Measurements from ENCODE around the gene DISC1.
A peak's percentile ranks its signal among the peaks of the same experiment; 100 is the strongest.
"Not testable (repeated sequence)": the region's sequence is repeated elsewhere in the genome, so short reads cannot be mapped to it uniquely, and the experiment has no call there.

The DISC1 gene

DNA sequence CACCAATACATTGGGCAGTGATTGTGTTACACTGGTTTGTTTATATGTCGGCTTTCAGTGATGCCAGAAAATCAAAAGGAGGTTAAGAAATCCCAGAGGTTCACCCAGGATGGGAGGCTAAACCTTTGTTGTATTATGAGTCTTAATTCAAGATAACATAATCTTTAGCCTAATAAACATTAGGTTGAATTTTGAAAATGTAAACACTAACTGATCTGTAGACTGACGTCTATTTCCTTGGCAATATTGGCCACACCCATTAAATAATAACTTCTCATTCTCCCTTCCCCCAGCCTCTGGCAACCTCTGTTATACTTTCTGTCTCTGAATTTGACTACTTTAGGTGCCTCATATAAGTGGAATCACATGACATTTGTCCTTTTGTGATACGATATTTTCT is 238.7 kb downstream of the DISC1 start:
- DNase-seq: no peak

DNA sequence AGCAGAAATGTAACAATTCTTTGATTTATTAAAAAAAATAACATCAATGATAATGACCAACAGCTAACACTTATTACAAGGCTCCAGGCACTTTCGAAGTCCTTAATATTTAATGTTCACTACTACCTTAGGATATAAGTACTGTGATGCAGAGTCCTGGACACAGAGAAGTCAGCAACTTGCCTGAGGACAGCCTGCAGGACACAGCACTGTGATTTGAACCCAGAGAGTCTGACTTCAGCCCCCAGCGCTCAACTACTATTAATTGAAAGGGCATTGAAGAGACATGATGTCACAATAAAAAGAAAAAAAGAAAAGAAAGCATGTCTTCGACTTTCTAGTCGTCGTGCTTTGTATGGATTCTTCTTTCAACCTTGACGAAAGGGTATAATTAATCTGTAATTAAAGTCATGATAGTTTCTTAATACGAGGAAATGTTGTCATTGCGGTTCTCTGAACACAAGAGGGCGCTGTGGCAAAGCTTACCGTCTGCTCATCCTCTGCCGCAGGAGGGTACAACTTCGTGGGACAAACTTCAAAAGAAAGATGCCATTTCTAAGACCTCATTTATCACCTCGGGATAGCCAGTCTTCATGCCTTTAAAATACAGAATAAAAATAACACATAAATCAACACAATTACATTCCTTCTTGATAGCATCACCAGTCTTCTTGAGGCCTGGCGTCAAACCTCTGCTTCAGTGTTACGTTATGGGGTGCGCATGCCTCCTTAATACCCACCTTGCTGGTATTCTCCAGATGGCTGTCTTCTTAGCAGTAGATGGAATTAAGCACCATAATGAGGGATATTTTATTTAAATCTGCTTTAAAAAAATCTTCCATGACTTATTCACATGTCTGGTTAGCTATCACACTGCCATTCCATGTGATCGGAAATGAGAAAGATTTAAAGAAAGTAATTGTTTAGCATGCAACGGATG is 240.1 kb downstream of the DISC1 start:
- peak; percentile 59 to 61 for DNase-seq

DNA sequence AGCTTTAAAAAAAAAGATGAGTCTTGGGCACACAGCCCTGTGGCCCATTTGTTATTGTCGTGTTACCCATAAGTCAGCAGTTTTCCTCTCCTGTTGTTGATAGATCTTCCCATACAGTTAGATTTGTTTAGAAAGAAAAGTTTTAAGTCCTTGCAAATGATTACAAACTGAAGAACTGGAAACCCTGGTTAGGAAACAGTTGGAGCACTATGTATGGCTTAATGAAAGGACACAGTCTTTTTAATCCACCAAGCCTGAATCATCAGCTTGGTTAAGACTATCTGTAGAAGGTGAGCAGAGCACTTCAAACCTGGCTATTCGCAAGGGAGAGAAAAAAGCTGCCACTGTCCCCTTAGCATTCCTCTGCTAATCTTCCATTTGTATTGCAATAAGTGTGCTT is 241.0 kb downstream of the DISC1 start:
- no peak for DNase-seq

DNA sequence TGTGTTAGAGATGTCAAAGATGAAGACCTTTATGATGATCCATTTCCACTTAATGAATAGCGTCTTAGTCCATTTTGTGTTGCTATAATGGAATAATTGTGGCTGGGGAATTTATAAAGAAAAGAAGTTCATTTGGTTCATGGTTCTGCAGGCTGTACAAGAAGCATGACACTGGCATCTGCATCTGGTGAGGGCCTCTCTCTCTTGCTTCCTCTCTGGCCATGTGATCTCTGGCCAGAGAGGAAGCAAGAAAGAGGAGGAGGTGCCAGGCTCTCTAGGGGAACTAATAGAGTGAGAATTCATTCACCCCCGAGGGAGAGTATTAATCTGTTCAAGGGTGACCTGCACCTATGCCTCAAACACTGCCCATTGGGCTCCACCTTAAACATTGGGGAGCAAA is 242.8 kb downstream of the DISC1 start:
- no peak for DNase-seq

DNA sequence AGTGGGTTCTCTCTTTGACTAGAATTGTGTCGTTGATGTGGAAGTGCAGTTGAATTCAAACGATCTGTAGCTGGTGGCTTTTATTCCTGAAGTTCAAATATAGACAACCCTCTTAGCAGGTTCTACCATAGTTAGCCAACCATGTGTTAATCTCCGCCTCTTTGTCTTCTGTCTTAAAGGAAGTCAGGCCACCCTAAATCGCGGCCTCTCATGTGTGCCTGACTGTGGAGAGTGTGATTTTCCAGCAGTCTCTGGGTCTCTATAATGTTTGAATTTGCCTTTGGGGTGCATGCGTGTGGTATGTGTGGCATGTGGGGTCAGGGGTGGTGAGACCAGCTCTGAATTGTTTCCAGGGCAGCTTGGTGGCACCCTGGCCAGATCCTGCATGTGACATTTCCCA is 244.9 kb downstream of the DISC1 start:
- no peak for DNase-seq

DNA sequence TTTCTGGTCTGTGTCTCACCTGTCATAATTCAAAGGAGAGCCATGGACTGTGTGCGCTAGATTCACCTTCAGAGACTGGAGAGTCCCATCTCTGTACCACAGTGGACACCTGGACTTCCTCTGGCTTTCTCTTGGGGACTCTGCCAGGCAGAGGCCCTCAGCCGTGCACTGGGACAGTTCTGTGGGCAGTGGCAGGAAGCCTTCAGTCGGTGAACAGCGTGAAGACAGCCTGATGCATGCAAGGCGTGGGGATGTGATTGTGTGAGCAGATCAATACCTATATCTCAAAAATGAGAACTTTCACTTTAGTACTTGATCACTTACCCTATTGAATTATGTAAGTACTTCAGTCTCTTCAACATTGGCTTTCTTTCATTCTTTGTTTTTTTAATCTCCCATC is 245.3 kb downstream of the DISC1 start:
- DNase-seq: no peak

DNA sequence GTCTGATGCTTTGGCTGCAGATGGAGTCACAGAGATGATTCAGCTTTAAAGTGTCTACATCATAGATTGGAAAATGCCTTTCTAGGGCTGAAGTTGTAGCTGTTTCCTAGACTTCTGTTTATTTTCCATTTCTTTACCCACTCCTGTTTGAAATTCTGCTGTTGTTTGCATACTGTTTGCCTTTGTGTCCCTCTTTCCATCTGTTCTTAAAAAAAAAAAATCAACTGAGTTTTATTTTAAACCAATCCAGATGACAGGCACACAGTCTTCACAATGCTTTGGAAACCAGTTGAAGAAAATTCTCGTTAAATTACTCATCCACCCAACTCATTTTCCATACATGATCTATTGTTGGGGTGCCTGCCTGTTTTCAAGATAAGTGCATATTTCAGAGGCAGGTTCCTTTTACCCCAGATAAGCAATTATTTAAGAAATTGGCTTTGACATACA is 245.9 kb downstream of the DISC1 start:
- no peak for DNase-seq

DNA sequence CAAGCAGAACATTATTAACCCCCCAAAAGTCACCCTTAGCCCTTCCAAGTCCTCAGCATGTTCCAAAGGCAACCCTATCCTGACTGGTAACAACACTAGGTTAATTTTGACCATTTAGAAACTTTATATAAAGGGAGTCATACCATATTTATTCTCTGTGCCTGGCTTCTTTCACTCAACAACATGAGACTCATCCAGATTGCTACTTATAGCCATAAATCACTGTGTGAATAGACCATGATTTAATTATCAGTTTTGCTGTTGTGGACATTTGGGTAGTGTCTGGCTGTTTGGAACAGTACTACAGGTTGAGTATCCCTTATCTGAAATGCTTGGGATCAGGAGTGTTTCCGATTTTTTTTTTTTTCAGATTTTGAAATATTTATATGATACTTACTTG is 252.1 kb downstream of the DISC1 start:
- DNase-seq: no peak

DNA sequence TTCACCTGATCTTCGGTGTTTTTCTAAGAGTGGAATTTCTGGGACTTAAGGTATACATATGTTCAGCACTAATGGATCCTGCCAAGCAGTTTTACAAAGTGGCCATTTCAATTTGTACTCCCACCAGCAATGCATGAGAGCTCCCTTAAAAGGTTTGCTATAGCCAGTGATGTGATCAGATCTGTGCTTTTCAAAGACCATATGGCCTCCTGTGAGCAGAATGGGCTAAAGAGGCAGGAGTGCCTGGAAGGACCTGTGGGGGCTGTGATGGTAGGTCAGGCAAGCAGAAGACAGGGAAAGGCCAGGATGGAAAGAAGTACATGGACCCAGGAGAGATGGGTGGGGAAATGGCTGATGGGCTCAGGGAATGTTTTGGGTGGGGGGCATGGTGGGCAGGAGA is 252.7 kb downstream of the DISC1 start:
- DNase-seq: no peak

DNA sequence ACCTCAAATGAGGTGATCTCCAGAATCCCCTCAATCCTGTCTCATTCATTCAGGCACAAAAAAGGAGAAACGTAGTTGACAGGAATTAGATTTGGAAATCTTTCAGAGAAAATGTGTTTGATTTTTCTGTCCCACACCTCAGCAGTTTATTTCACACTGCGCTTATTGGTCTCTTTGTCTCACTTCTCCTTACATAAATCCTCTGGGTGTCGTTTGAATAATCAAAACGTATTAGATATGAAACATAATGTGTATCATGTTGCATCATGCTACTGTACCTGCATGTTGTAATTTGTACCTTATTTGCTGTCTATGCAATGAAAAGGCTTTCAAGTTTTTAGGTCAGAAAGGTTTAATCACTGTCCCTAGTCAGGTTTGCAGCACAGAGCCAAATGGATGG is 255.7 kb downstream of the DISC1 start:
- DNase-seq: no peak

DNA sequence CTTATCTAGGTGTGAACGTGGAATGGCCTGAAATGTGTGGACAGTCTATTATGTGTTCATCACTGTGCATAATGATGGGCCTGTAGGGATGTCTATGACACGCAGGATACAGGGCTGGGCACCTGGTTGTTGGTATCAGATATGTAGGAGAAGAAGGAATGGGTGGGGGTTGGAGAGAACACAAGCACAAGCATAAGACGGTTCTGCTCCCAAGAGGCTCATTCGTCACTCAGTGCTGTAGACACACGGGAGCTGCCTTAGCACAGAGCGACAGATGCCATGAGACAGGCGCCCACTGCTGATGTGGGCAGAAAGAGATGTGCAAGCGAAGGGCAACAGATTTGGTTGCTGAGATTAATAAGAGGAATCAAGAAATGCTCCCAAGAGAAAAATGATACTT is 256.2 kb downstream of the DISC1 start:
- no peak for DNase-seq

DNA sequence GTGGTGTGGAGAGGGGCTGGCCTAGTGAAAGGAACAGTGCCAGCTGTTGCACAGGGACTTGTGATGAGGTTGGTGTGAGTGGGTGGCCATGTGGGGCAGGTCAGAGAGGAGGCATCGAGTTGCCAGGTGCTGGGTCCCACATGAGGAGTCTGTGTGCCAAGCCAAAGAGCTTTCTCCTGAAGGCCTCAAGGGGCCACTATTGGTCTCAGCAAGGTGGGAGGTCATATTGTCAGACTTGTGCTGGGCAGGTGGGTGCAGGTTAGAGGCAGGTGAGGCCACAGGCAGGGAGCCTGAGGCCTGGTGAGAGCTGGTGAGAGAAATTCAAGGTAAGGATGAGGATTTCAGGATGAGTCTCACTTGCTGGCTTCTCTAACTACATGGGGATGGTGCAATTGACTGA is 256.8 kb downstream of the DISC1 start:
- DNase-seq: no peak

DNA sequence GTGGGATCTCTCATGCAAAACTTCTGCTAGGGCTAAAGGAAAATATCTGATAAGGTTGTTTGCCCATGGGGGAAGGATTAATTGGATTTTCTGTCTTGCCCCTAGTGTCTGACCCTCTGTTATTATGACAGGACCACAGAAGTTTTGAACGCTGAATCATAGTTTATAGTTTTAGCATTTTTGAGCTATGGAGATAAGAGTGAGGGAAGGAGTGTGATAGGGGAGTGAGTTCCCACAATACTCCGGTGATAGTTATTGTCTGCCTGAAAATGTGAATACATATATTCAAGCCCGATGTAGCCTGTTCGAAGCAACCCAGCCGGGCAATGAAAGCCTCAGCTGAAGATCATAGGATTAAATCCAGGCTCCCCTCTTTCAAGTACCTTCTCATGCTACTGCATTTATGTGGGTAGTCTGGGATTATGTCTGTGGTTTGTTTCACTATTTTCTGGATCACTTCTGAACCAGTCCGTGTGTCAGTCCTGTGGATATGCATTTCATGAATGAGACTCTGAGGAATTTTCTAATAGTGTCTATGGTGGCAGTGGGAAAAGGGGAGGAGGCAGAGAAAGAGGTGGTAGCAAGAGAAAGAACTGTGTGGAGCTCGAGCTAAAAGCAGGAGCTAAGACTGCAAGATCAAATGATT is 258.7 kb downstream of the DISC1 start:
- DNase-seq: no peak

DNA sequence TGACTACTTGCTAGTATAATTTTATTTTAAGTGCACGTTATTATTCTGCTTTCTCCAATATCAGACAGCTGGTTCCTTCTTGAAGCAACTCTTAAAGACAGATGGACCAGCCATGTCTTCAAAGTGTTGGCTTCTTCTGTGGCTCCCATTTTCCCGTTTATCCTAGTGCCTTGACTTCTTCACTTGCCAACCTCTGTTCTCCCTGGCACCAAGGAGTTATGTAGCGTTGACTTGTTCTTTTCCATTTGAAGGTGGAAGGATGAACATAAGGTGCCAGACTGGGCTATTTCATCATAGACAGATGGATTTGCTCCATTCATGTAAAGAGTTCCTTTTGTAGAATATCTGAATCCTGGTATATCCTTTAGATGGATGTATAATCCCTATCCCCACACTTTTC is 260.6 kb downstream of the DISC1 start:
- no peak for DNase-seq

DNA sequence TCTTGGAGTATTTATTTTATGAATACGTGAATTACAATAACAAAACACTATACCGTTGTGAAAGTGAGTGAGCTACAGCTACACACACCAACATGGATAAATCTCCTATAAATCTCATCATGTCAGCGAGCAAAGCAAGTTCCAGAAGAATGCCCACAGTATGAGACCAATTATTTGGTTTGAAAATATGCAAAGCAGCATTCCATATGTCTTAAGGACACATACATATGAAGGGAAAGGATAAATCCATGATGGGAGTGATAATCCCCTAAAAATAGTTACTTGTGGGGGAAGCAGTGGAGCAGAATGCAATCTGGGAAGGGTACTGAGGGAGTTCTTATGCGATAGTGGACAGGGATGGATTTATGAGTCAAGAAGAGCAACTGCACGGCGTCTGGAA is 261.3 kb downstream of the DISC1 start:
- DNase-seq: no peak

DNA sequence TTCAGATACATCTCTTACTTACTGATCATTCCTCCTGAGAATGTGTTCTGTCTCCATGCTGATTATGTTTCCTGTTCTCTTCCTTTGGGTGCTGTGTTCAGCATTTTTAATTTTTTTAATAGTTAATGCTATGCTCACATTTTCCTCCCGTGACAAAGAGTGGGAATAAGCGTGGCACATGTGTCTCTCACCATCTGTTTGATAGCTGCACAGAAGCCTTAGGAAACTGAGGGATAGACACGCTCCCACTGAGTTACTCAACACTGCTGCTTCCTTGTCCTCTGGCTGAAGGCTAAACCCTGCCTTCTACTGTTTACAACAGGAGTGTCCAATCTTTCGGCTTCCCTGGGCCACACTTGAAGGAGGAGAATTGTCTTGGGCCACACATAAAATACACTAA is 264.2 kb downstream of the DISC1 start:
- no peak for DNase-seq

DNA sequence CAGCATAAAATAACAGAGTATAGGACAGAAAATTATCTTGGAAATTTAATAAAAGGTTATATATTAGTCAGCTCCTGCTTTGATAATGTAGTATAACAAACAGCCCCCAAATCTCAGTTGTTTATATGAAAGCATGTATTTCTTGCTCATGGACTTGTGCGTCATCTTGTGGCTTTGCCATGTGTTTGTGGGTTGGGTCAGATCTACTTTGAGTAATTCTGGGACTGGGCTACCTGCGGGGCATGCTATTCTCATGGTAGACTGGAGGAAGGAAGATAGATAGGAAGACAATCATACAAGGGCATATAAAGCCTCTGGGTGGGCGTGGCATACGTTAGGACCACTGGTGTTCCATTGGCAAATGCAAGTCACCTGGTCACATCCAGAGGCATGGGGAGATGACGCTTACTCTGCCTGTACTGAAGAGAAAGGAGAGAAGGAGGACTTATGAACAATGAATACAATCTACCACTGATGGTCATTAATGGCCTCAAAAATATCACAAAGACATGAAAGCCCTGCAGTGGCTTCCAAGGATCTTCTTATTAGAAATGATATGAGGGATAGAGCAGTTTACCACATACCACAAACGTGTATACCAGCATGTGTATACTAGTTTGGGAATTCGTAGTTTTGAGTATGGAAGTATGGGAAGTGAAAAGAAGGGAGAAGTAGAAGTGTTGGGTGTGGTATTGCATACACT is 267.0 kb downstream of the DISC1 start:
- DNase-seq: no peak

DNA sequence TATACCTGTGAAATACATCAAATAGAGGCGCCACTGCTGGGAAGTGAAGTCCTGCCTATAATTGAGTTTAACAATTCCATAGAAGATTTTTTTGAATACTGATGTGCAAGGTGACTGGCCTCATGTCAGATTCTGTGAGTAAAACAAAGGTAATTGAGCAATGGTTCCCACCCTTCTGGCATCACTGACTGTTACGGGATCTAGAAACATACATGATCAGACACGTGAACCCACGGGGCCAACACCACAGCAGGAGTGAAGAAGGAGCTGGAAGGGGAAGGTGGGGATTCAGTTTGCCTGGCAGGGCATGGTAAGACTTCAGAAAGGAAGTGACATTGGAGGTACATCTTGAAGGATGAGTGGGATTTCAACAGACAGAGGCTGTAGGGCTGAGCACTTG is 270.2 kb downstream of the DISC1 start:
- no peak for DNase-seq

DNA sequence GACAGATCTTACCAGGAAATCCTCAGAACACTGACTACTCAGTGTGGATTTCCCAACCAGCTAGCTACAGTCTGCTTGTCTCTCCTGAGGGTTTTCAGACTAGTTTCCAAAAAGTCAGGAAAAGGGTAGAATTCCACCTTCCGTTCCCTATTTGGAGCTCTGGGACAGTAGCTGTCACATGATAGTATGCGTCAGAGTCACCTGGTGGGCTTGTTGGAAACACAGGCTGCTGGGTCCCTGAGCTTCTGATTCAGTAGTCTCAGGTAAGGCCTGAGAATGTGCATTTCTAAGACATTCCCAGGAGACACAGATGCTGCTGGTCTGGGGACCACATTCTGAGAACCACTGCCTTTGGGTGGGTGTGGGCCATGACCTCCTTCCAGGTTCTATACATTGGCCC is 272.5 kb downstream of the DISC1 start:
- no peak for DNase-seq

DNA sequence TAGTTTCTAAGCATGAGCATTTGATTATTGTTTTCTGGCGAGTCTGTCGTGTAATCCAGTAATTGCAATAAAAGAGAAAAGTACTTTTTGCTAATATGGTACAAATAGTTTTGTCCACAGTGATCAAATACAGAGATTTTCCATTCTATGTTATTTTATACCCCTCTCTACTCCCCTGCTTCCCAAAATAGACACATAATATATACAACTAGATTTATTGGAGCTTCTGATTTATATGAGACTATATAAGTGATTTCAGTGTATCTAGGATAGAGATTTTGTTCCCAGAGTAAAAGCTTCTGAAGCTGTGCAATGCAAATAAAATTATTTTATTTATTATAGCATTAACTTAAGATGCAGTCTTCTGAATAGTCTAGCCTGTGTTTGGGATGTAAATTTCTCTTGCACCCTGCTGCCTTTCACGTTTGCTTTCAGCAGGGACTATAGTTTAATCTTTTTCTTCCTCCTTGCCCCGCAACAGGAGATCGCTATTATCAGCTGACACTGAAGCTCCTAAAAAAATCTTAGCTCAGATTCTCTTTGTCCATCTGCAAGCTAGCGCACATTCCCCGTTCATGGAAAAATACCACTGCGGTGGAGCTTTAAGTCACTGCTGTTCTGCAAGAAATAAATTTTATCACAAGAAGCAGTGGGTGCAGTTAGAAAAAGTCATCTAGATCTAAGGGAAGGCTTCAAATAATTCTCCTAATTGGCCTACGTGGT is 273.3 kb downstream of the DISC1 start:
- DNase-seq: no peak

DNA sequence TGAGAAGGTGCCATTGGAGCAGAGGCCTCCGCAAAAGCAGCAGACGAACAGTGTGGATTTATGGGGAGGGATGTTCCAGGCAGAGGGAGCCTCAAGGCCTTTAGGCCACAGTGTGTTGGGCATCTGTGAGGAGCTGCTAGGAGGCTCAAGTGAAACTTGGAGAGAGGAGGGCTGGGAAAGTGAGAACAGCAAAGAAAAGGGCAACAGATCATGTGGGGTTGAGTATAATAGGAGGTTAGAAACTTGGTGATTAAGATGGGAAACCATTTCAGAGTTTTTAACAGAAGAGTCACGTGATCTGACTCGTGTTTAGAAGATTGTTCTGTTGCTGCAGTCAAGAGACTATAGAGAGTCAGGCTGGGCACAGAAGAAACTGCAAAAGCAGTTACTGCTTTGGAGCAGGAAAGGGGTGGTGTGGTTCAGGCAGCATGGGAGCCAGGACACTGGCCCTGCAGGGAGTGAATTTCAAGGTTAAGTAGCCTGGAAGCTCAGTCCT is 277.0 kb downstream of the DISC1 start:
- DNase-seq: no peak

DNA sequence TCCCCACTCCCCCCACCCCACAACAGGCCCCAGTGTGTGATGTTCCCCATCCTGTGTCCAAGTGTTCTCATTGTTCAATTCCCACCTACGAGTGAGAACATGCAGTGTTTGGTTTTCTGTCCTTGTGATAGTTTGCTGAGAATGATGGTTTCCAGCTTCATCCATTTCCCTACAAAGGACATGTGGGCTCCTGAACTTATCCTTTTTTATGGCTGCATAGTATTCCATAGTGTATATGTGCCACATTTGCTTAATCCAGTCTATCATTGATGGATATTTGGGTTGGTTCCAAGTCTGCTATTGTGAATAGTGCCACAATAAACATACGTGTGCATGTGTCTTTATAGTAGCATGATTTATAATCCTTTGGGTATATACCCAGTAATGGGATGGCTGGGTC is 280.7 kb downstream of the DISC1 start:
- not testable (repeated sequence) for DNase-seq

DNA sequence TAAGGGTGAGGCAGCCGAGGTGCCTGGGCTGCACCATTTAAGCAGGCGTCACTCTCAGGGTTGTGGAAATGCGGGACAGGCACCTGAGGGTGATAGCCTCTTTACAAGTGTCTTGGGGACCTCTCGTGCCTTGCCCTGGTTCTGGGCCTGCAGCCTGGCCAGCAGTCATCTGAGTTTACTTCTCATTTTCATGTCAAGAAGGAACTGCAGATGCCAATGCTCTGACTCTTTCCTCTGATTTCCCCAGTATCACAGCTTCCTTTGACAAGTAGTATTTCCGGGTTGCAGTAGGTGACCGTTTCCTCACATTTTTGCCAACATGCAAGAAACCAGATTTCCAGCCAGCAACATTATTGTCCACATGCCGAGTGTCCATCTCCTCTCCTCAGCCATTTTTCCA is 286.9 kb downstream of the DISC1 start:
- no peak for DNase-seq
